Neural crest cell (in vitro differentiated cells): ENCODE results near the gene NDFIP1. TPM values are rescaled to one million over a fixed set of nuclear protein-coding genes. Genes with fewer than 3 reads are reported as not detected.
A peak's percentile ranks its signal among the peaks of the same experiment; 100 is the strongest.

ENCODE experiments used
- DNase-seq: peaks from one replicate; pipeline ENCODE4 v3.0.0; 2021; ENCODE audit warnings: low read depth, mixed read lengths, low spot score
- H3K27ac Mint-ChIP-seq: one replicate; pipeline ENCODE4 v1.8.0; 2021; ENCODE audit warnings: mild to moderate bottlenecking, mixed read lengths; ENCODE audit not compliant: unreplicated experiment
- H3K27me3 Mint-ChIP-seq: 2 replicates; pipeline ENCODE4 v1.8.0; 2021; ENCODE audit warnings: low read depth, mild to moderate bottlenecking, mixed read lengths
- H3K36me3 Mint-ChIP-seq: 2 replicates; pipeline ENCODE4 v1.8.0; 2021; ENCODE audit warnings: low read depth, mild to moderate bottlenecking, mixed read lengths
- H3K4me1 Mint-ChIP-seq: 2 replicates; pipeline ENCODE4 v1.8.0; 2021; ENCODE audit warnings: mixed read lengths
- H3K4me3 Mint-ChIP-seq: one replicate; pipeline ENCODE4 v1.8.0; 2021; ENCODE audit warnings: mild to moderate bottlenecking, mixed read lengths
- H3K9me3 Mint-ChIP-seq: 2 replicates; pipeline ENCODE4 v1.8.0; 2021; ENCODE audit warnings: mixed read lengths
- CTCF ChIP-seq: fragments of 200-600 bp; sonication (generic); conservative IDR thresholded peaks from 2 replicates; pipeline ENCODE4 v1.5.0; 2021; ENCODE audit warnings: antibody characterized with exemption, mild to moderate bottlenecking
- total RNA-seq: library from RNA; stranded (reverse); gene quantifications from 2 replicates; pipeline ENCODE4 v1.2.1, GENCODE V29; 2021

NDFIP1 gene
- total RNA-seq, 1 donor from 2014 or later, result 43.4 TPM

GRCh38 chr5:142168365-142168764 is 59.8 kb downstream of the NDFIP1 start:
- Mint-ChIP-seq H3K4me1 (peaks cover 35% of the 10 kb centered on the region), H3K27me3 (no peaks in the 10 kb centered on the region), H3K27ac (no peak overlapping the region), H3K4me3 (no peak overlapping the region), H3K36me3 (no peaks in the 10 kb centered on the region), H3K9me3 (no peaks in the 10 kb centered on the region)
- no peak for DNase-seq
- TF ChIP-seq CTCF, result no peak

GRCh38 chr5:142170254-142170953 is 61.8 kb downstream of the NDFIP1 start:
- H3K4me1 Mint-ChIP-seq, result peaks cover 21% of the 10 kb centered on the region

DNA sequence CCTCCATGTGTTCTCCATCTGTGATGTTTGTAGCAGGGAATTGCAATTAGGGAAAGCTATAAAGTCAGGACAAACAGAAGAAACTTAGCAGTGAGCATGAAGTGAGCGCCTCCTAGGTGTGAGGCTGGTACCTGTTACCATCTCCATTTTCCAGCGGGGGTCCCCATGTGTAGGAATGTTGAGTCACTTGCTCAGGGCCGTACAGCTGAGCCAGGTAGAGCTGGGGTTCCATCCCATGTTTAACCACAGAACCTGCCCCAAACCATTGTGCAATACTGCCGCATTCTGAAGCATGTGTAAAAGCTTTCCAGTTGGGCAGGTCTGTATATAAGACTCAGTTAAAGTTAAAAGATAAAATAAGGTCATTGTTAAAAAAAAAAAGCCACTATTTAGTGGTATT is 62.7 kb downstream of the NDFIP1 start:
- no peaks in the 10 kb centered on the region for H3K9me3 Mint-ChIP-seq
- no peak overlapping the region for H3K27ac Mint-ChIP-seq
- peaks cover 18% of the 10 kb centered on the region for H3K4me1 Mint-ChIP-seq
- H3K27me3 Mint-ChIP-seq, result no peaks in the 10 kb centered on the region
- DNase-seq, result no peak
- no peaks in the 10 kb centered on the region for H3K36me3 Mint-ChIP-seq
- H3K4me3 Mint-ChIP-seq, result no peak overlapping the region
- TF ChIP-seq CTCF, result peak; percentile 13

More at GRCh38 chr5:142170254-142170953, 61.8 kb downstream of the NDFIP1 start:
- Mint-ChIP-seq H3K27me3 (no peaks in the 10 kb centered on the region), H3K4me3 (no peak overlapping the region), H3K27ac (peak overlapping the region; percentile 68), H3K36me3 (no peaks in the 10 kb centered on the region), H3K9me3 (no peaks in the 10 kb centered on the region)
- no peak for TF ChIP-seq CTCF
- DNase-seq, result no peak

GRCh38 chr5:142175039-142175438 is 66.5 kb downstream of the NDFIP1 start:
- Mint-ChIP-seq H3K27me3 (no peaks in the 10 kb centered on the region), H3K9me3 (no peaks in the 10 kb centered on the region), H3K4me1 (peaks cover 6% of the 10 kb centered on the region), H3K36me3 (no peaks in the 10 kb centered on the region), H3K27ac (no peak overlapping the region), H3K4me3 (no peak overlapping the region)
- TF ChIP-seq CTCF, result no peak
- DNase-seq, result no peak

GRCh38 chr5:142175461-142176142 is 67.0 kb downstream of the NDFIP1 start:
- Mint-ChIP-seq H3K4me1 (peaks cover under 1% of the 10 kb centered on the region), H3K4me3 (no peak overlapping the region), H3K27ac (no peak overlapping the region), H3K36me3 (no peaks in the 10 kb centered on the region), H3K9me3 (no peaks in the 10 kb centered on the region), H3K27me3 (no peaks in the 10 kb centered on the region)
- TF ChIP-seq CTCF, result no peak
- DNase-seq, result no peak
